ENCODE data around the gene TARBP1.
"Not testable (repeated sequence)": the region's sequence is repeated elsewhere in the genome, so short reads cannot be mapped to it uniquely, and the experiment has no call there.

TARBP1 gene

GRCh38 chr1:234505769-234506102 is 26.8 kb upstream of the TARBP1 start:
- DNase-seq = no peak

- DNase-seq = no peak
These were observed 26.2 kb upstream of the TARBP1 start for GRCh38 chr1:234504969-234505768.

- DNase-seq = not testable (repeated sequence)
These were observed 25.3 kb upstream of the TARBP1 start for GRCh38 chr1:234504251-234504650.

- DNase-seq = no peak
These were observed 24.4 kb upstream of the TARBP1 start for GRCh38 chr1:234503193-234504050.

- DNase-seq = no peak
These were observed 23.8 kb upstream of the TARBP1 start for GRCh38 chr1:234502785-234503184.

DNA sequence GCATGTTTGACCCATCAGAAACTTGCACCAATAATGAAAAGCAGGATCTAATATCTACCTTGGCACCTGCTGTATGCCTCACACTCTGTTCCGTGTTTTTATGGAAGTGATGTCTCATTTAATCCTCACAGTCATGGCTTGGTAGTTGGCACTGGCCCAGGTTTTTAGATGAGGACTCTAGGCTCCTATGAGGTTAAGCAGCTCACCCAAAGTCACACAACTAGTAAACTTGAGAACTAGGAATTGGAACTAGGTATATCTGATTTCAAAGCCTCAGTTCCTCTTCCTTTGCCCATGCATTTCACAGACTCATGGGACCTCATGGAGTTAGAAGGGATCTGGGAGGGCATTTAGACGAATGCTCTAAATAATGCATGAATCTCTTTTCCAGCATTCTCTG is 21.3 kb upstream of the TARBP1 start:
- no peak for DNase-seq

- no peak for DNase-seq
These were observed 20.9 kb upstream of the TARBP1 start for GRCh38 chr1:234499943-234500245.

DNA sequence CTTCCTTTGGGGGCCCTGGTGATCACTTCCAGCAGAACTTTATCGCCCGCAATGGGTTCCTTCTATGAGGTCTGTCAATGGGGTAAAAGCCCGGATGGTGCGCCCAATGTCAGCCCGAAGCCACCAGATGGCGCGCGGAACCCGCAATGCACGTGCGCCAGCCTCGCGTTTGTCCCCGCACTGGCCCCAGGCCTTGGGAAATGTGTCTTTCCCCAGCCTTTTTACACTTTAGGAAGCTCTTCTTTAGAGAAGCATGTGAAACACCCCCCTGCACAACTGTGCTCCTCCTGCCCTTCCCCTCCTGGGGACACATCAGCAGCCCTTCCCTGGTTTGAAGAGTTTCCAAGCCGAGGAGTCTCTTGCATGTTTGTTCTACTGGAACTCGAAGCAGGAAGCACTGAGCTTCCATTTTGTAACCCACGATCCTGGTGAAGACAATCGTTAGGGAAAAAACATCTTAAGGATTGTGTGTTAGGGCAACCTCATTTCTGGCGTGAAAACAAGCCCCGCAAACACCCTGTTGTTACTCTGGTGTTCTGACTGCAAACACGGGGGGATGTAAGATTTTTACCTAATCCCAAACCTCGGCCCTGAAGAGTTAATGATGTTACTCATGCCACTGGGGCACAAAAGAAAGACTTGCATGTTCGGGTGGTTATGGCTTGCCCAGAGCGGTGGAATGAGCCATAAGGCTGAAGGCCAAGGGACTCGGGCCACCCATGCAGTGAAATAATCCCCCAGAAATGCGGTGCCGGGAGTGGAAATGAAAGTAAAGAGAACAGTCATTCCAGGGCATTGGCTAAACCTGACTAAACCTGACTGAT is 20.4 kb upstream of the TARBP1 start:
- peak; percentile 78 to 80 for DNase-seq

GRCh38 chr1:234498448-234499118 is 19.6 kb upstream of the TARBP1 start:
- no peak for DNase-seq

GRCh38 chr1:234497589-234497988 is 18.6 kb upstream of the TARBP1 start:
- DNase-seq = no peak

GRCh38 chr1:234495231-234495990 is 16.4 kb upstream of the TARBP1 start:
- no peak for DNase-seq

GRCh38 chr1:234494049-234494448 is 15.1 kb upstream of the TARBP1 start:
- no peak for DNase-seq

DNA sequence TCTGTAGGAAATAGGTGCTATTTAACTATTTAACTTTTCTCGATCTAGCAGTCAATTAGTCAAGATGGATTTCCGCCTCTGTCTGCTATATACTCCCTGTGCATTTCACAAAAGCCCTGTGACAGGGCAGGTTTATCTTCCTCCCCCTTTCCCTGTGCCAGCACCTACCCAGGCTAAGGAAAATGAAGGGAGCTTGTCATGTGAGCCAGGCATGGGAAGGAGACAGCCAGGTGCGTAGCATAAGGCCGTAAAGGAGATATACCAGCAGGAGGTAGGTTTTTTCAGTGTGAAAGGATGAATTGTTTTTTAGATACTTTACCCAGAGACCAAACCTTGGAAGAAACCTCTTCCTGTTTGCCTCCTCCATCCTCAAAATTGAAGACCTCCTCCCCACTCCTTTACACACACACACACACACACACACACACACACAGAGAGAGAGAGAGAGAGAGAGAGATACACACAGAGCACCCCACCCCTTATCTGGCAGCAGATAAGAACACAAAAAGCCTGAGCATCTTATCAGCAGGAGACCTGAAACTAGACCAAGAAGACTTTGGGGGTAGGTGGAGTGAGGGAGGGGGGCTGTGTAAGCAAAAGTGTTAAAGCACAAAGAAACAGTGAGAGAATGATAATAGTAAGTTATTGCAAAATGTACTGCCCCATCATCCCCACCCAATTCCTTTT is 12.0 kb upstream of the TARBP1 start:
- DNase-seq = no peak

- DNase-seq = no peak
These were observed 10.7 kb upstream of the TARBP1 start for GRCh38 chr1:234489698-234490077.

DNA sequence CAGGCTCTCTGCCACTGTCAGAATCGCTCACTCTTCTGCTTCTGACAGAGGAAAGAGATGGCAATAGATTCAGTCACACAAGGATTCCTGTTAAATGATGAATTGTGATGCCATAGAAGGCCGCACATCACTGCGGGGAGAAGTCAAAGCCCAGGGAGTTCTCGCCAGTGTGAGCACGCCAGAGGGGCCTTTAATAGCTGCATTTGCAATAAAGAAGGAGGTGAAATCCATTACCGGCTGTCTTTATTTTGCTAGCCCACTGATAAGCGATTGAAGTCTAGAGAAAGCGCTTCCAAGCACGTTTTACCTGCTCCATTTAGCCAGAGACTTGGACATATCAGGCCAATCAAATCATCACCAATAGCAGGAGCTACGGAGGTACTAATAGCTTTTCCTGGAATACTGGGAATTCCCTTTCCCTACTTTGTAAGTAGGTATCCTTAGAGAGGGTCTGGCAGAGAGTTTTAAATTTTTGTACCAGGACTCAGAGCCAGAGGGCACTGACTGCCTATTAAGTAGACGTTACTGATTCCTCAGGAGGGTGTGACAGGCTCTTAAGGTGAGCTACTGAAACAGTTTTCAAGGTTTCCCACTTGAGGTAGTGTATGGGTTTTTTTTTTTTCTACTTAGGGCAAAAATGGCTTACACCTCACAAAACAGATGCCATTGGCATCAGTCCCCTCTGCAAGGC is 10.2 kb upstream of the TARBP1 start:
- no peak for DNase-seq

DNA sequence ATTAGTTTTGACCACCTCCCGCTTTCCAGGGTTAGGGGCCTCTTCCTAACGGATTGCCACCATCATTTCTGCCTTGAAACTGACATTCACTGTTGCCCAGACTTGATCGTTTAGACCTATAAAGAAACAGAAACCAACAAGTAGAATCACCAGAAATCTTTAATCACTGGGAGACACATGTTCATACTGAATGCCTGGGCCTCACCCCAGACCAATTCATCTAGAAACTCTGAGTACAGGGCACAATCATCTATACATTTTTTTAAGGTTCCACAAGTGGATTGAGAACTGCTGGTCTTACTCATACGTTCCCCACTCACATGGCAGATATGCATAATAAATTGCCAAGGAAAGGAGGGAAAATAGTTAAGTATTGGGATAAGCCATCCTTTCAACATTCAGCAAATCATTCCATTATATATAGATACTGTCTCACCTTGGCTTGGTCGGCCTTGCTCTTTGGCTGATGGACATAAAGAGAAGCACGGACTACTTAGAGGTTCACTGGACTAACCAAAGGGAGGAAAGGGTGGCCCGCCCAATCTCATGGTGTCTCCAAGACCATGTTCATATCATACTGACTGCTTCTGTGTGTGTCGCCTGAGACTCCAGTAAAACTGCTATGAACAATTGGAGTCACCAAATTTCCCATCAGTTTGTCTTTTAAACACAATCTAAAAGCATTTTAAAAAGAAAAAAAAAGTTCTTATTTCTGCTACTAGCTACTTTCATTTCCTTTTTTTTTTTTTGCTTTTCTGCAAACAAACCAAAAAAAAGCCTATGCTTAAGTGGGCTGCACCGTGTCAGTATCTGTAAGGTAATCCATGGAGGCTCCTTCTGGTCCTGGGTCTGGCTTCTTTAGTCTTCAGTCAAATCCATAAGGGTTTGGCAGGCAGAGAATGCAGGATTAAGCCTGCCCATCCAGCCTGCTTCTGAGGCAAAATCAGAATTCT is 9.4 kb upstream of the TARBP1 start:
- DNase-seq = no peak

- peak; percentile 19 to 23 for DNase-seq
These were observed 8.2 kb upstream of the TARBP1 start for GRCh38 chr1:234486858-234487840.

DNA sequence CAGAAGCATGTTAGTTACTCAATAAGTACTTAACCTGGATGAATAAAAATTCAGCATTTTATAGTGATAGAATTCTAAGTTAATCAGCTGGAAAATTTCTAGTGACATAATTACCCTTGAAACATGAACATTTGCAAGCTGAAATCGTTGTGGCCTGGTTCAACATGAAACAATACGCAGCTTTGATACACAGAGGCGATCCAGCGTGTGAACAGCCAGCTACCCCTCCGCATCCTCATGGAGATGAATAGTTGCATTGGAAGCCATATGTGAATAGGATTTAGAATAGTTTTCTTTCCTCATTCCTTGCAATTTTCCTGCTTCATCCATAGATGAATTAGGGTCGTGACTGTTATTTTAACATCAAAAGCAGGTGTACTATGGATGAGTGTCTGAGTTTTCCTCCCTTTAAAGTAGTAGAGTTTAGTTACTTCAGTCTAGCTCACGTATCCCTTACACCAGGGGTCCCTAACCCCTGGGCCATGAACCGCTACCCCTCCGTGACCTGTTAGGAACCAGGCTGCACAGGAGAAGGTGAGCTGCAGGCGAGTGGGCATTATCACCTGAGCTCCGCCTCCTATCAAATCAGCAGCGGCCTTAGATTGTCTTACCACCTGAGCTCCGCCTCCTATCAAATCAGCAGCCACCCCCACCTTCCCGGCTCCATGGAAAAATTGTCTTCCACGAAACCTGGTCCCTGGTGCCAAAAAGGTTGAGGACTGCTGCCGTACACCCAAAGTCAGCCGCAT is 6.2 kb upstream of the TARBP1 start:
- no peak for DNase-seq
